Measurements from ENCODE around the gene CD248.
"Not testable (repeated sequence)": the region's sequence is repeated elsewhere in the genome, so short reads cannot be mapped to it uniquely, and the experiment has no call there.

CD248 gene

GRCh38 chr11:66328302-66329144, 11.7 kb upstream of the CD248 start:
- DNase-seq (ENCODE audit: low read depth in 2 of 3, low spot score in 2 of 3): peak; percentile 65 to 72 (median 69)

GRCh38 chr11:66328031-66328301, 11.1 kb upstream of the CD248 start:
- no peak for DNase-seq (ENCODE audit: low read depth in 2 of 3, low spot score in 2 of 3)

- no peak for DNase-seq (ENCODE audit: low read depth in 2 of 3, low spot score in 2 of 3)
Observed at GRCh38 chr11:66327171-66328030, 10.6 kb upstream of the CD248 start.

GRCh38 chr11:66326261-66327111, 9.6 kb upstream of the CD248 start:
- DNase-seq (ENCODE audit: low read depth in 2 of 3, low spot score in 2 of 3): no peak

GRCh38 chr11:66325263-66325671, 8.4 kb upstream of the CD248 start:
- DNase-seq (ENCODE audit: low read depth in 2 of 3, low spot score in 2 of 3): no peak

GRCh38 chr11:66324664-66325063, 7.8 kb upstream of the CD248 start:
- no peak for DNase-seq (ENCODE audit: low read depth in 2 of 3, low spot score in 2 of 3)

GRCh38 chr11:66323684-66324083, 6.8 kb upstream of the CD248 start:
- no peak for DNase-seq (ENCODE audit: low read depth in 2 of 3, low spot score in 2 of 3)

GRCh38 chr11:66322732-66323427, 6.0 kb upstream of the CD248 start:
- DNase-seq (ENCODE audit: low read depth in 2 of 3, low spot score in 2 of 3): no peak

- DNase-seq (ENCODE audit: low read depth in 2 of 3, low spot score in 2 of 3): no peak
Observed at GRCh38 chr11:66321606-66322005, 4.8 kb upstream of the CD248 start.

- DNase-seq (ENCODE audit: low read depth in 2 of 3, low spot score in 2 of 3): not testable (repeated sequence)
Observed at GRCh38 chr11:66320748-66321147, 3.9 kb upstream of the CD248 start.

GRCh38 chr11:66320289-66320688, 3.4 kb upstream of the CD248 start:
- not testable (repeated sequence) for DNase-seq (ENCODE audit: low read depth in 2 of 3, low spot score in 2 of 3)

GRCh38 chr11:66318600-66318970, 1.7 kb upstream of the CD248 start:
- DNase-seq (ENCODE audit: low read depth in 2 of 3, low spot score in 2 of 3): no peak

- DNase-seq (ENCODE audit: low read depth in 2 of 3, low spot score in 2 of 3): no peak
Observed at GRCh38 chr11:66317723-66318599, 1.1 kb upstream of the CD248 start.

GRCh38 chr11:66317322-66317722, 478 bp upstream of the CD248 start:
- DNase-seq (ENCODE audit: low read depth in 2 of 3, low spot score in 2 of 3): peak in 1 of 3 experiments; percentile 30

GRCh38 chr11:66315921-66316811, 678 bp downstream of the CD248 start:
- no peak for DNase-seq (ENCODE audit: low read depth in 2 of 3, low spot score in 2 of 3)

- DNase-seq (ENCODE audit: low read depth in 2 of 3, low spot score in 2 of 3): no peak
Observed at GRCh38 chr11:66315498-66315885, 1.4 kb downstream of the CD248 start.

GRCh38 chr11:66314561-66315497, 2.0 kb downstream of the CD248 start:
- DNase-seq (ENCODE audit: low read depth in 2 of 3, low spot score in 2 of 3): no peak

GRCh38 chr11:66314186-66314501, 2.7 kb downstream of the CD248 start:
- no peak for DNase-seq (ENCODE audit: low read depth in 2 of 3, low spot score in 2 of 3)

Data from activated CD8-positive, alpha-beta memory T cell treated with anti-CD3 and anti-CD28 coated beads for 48 hours (primary cell).